HUES48 (cell line): Measurements from ENCODE around the gene BRIX1.

Source experiments
- H3K27ac ChIP-seq: one replicate; pipeline ENCODE4 v1.7.0; 2013; ENCODE audit warnings: low read depth, low read length, inconsistent platforms
- H3K27me3 ChIP-seq: 2 replicates; pipeline ENCODE4 v1.6.1; 2013; ENCODE audit warnings: mild to moderate bottlenecking, low read length; ENCODE audit not compliant: control insufficient read depth, insufficient read depth
- H3K36me3 ChIP-seq: 2 replicates; pipeline ENCODE4 v1.6.1; 2013; ENCODE audit warnings: low read length; ENCODE audit not compliant: control insufficient read depth, insufficient read depth
- H3K4me1 ChIP-seq: 2 replicates; pipeline ENCODE4 v1.6.1; 2013; ENCODE audit warnings: mild to moderate bottlenecking, low read length; ENCODE audit not compliant: control insufficient read depth, insufficient read depth
- H3K4me3 ChIP-seq: 2 replicates; pipeline ENCODE4 v1.5.1; 2013; ENCODE audit warnings: mild to moderate bottlenecking, low read depth, low read length
- H3K9ac ChIP-seq: 2 replicates; pipeline ENCODE4 v1.6.1; 2013; ENCODE audit warnings: mild to moderate bottlenecking, low read depth, low read length, moderate library complexity
- H3K9me3 ChIP-seq: 2 replicates; pipeline ENCODE4 v1.6.1; 2013; ENCODE audit warnings: low read length; ENCODE audit not compliant: control insufficient read depth, insufficient read depth

Gene BRIX1

DNA sequence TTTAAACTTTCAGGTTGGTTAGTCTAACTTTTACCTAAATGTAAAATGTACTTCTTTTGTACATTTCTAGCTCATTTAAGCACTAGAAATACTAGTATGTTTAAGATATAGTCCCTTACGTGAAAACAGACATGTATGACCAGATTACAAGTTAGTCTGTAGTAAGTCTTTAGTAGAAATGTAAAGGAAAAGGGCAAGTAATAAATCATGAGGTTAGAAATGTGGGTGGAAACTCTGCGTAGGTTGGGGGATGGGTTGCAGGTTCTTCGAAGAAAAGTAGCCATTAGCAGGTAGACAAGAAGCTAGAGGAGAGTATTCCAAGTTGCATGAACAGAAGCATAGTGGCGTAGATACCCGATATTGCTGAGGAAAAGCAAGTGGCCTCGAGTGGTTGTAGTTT lies 23.1 kb upstream of the BRIX1 start:
- Histone ChIP-seq H3K9me3 (no peaks in the 10 kb centered on the region), H3K9ac (no peak overlapping the region), H3K27ac (no peak overlapping the region), H3K27me3 (no peaks in the 10 kb centered on the region), H3K4me1 (no peaks in the 10 kb centered on the region), H3K4me3 (no peak overlapping the region), H3K36me3 (no peaks in the 10 kb centered on the region)

DNA sequence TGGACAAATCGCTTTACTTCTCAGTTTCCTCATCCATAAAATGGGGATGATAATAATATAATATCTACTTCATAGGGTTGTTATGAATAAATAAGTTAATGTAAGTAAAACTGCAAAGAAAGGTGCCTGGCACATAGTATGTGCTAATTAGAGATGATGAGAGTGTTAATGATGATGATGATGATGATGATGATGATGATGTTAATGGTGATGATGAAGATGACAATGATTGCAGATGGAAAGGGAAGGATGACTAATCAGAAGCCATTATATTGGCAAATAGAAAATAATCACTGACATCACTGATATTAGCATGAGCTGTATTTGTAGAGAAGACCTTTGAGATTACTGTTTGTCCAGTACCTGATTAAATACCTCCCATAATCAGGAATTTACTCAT lies 20.8 kb upstream of the BRIX1 start:
- H3K27me3 ChIP-seq = no peaks in the 10 kb centered on the region
- no peak overlapping the region for H3K9ac ChIP-seq
- H3K9me3 ChIP-seq = no peaks in the 10 kb centered on the region
- H3K36me3 ChIP-seq = no peaks in the 10 kb centered on the region
- H3K4me1 ChIP-seq = no peaks in the 10 kb centered on the region
- no peak overlapping the region for H3K4me3 ChIP-seq
- H3K27ac ChIP-seq = no peak overlapping the region

DNA sequence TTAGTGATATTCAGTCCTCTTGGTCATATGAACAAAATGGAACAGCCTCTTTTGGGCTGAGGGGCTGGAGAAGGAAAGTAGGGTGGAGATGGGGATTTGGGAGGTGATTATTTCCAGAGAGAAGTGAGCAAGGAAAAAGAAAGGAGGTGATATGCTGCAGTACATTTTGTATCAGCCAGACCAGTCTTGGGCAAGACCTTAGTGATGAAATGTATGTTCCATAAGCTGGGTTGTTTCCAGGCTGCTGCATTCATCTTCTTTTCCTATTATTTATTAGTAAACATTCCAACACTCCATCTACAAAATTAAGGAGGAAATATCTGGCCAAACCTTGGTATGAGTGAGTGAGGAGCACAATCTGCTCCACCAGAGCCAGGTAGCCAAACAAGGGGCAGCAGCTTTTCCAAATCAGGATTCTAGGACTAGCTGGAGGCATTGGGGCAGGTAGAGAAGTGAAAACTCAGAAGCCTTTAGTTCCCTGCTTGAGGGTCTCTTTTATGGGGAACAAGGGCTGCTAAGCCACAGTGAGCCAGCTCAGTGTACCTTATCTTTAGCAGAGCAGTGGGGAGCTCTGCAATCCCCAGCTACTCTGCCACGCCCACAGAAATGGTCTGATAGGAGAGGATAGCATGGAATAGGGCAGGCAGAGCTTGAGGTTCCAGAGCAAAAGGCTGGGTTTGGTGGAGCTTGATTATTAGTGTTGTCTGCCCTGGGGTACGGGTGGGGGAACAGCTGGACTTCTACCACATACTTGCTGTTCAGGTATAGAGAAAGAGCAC lies 19.7 kb upstream of the BRIX1 start:
- no peak overlapping the region for H3K9ac ChIP-seq
- no peaks in the 10 kb centered on the region for H3K27me3 ChIP-seq

DNA sequence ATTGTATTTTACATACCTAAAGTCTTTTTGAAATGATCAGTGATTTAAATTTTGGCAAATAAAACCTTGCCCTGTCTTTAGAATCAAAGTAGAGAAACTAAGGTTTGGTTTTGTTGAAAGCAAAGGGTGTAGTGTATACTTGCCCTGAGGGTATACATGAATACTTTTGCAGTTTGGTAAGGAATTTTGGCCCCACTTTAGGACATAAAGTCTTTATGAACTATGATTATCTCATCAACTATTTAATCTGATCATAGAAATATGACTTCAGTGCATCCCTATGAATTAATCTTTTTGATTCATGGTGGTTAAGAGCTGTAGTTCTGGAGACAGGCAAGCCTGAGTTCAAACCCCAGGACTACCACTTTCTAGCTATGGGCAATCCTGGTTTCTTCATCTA lies 17.9 kb upstream of the BRIX1 start:
- H3K9ac ChIP-seq = no peak overlapping the region
- H3K4me3 ChIP-seq = no peak overlapping the region
- H3K9me3 ChIP-seq = no peaks in the 10 kb centered on the region
- H3K27me3 ChIP-seq = no peaks in the 10 kb centered on the region
- H3K4me1 ChIP-seq = no peaks in the 10 kb centered on the region
- H3K27ac ChIP-seq = no peak overlapping the region
- H3K36me3 ChIP-seq = 0 out of 2 replicates have a peak, but pooled peaks cover 2% of the 10 kb centered on the region

More for the DNA sequence above, 19.7 kb upstream of the BRIX1 start:
- no peak overlapping the region for H3K27ac ChIP-seq
- H3K4me3 ChIP-seq = no peak overlapping the region
- no peaks in the 10 kb centered on the region for H3K9me3 ChIP-seq
- no peaks in the 10 kb centered on the region for H3K36me3 ChIP-seq
- no peaks in the 10 kb centered on the region for H3K4me1 ChIP-seq

DNA sequence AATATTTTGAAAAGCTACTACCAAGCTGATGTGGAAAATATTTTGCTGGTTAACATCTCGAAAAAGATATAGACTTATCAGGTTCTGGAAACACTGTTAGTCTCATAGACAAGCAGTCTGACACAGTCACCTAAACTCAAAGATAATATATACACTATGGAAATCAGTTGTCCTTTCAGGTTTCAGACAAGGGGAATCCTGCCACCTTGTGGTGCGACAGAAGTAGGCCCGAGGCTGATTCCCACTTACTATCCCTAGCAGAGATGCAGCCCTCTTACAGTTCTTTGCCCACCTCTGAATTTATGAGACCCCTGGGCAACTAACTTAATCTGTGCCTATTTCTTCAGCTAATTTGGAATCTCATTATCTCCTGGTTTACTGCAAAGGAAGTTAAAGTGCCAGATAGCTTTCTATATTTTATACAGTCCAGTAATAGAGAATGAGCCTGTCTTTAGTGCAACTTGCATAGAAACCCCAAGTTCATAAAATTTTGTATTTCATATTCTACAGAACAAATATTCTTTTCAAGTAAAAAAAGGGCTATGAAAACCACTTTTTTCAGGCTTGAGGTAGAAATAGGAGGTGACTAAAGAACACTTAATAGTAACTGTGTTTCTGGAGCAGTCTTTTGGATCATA lies 17.1 kb upstream of the BRIX1 start:
- Histone ChIP-seq H3K27me3 (no peaks in the 10 kb centered on the region), H3K4me1 (no peaks in the 10 kb centered on the region), H3K36me3 (peaks cover 4% of the 10 kb centered on the region), H3K4me3 (no peak overlapping the region), H3K27ac (peak overlapping the region; percentile 24), H3K9me3 (no peaks in the 10 kb centered on the region), H3K9ac (no peak overlapping the region)

DNA sequence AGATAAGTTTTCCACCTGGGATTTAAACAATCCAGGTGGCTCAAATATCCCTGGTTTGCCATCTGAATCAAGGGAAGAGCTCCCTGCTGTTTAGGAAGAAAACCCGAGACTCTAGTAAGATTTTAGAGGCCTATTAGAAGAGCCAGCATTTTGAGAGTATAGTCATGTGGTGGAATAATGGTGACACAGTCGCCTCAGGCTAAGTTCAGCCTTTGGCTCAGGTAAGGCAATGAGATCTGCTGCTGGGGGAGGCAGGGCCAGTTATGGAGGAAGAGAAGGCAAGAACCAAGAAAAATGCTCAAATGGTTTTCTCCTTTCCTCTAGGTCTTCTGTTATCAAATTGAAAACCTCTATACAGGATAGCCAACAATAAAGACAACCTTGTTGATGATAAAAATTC lies 16.4 kb upstream of the BRIX1 start:
- H3K9ac ChIP-seq = no peak overlapping the region
- H3K27ac ChIP-seq = peak overlapping the region; percentile 24
- H3K27me3 ChIP-seq = no peaks in the 10 kb centered on the region
- H3K36me3 ChIP-seq = peaks cover 7% of the 10 kb centered on the region
- H3K4me3 ChIP-seq = no peak overlapping the region
- no peaks in the 10 kb centered on the region for H3K9me3 ChIP-seq
- no peaks in the 10 kb centered on the region for H3K4me1 ChIP-seq

DNA sequence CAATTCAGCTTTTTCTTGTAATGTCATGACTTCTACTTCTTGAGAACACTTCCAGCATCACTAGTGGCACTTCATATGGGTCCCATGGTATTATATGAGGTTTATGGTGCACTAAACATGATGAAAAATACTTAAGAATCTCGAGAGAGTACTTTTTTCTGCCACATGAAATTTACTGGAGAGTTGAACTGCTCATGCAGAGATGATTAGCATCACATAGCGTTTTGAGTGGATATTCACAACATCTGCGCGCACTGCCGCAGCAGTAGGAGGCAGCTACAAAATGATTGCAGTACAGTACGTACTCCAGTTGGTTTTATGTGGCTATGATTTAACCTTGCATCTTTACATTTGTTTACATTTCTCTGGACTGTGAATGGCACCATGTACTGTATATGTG lies 14.9 kb upstream of the BRIX1 start:
- no peaks in the 10 kb centered on the region for H3K4me1 ChIP-seq
- no peaks in the 10 kb centered on the region for H3K9me3 ChIP-seq
- no peak overlapping the region for H3K27ac ChIP-seq
- no peak overlapping the region for H3K9ac ChIP-seq
- peaks cover 16% of the 10 kb centered on the region for H3K36me3 ChIP-seq
- H3K27me3 ChIP-seq = no peaks in the 10 kb centered on the region
- no peak overlapping the region for H3K4me3 ChIP-seq

DNA sequence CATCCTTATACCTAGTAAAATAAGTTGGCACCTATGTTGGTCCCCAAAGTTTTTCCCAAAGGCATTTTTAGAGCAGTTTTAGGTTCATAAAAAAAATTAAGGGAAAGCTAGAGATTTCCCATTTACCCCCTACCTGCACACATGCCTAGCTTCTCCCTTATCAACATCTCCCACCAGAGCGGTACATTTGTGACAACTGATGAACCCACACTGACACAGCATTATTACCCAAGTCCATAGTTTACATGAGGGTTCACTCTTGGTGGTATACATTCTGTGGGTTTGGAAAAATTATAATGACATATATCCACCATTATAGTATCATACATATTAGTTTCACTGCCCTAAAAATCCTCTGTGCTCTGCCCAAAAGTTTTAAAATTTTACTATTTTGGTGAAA lies 12.3 kb upstream of the BRIX1 start:
- Histone ChIP-seq H3K9me3 (no peaks in the 10 kb centered on the region), H3K4me1 (no peaks in the 10 kb centered on the region), H3K27ac (no peak overlapping the region), H3K27me3 (no peaks in the 10 kb centered on the region), H3K36me3 (peaks cover 33% of the 10 kb centered on the region), H3K4me3 (no peak overlapping the region), H3K9ac (no peak overlapping the region)

DNA sequence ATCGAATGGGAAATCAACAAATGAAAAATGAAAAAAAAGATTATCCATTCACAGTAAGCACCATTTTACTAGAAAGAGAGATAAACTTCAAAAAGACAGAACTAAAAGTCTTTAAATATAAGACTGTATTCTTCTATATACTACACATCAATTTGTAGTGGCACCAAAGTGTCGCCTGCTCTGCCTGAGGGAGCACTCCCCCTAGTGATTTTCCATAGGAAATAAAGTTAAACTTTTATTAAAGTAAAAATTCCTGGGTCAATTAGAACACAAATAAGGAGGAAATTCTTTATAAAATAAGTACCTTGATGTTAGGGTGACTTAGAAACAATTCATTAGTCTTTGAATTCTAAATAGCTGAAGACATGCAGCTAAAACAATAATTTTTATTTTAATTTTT lies 9.9 kb upstream of the BRIX1 start:
- Histone ChIP-seq H3K9ac (no peak overlapping the region), H3K27ac (no peak overlapping the region), H3K36me3 (peaks cover 54% of the 10 kb centered on the region), H3K9me3 (no peaks in the 10 kb centered on the region), H3K4me1 (no peaks in the 10 kb centered on the region), H3K27me3 (no peaks in the 10 kb centered on the region), H3K4me3 (no peak overlapping the region)

DNA sequence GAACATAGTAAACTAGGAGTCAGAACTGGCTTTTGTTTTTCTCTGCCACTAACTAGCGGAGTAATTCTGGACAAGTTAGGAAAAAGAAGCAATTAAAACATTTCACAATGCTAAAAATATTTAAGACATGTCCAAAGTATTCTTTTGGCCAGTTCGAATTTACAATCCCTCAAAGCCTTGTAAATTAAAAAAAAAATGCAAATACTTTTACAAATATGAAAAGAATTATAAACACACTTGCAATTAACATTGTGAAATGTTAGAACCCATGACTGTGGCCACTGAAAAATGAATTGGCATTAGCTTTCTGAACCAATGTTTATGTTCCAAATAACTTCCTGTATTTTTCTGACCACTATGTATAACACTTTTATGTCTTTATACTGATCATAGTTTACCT lies 2.4 kb upstream of the BRIX1 start:
- Histone ChIP-seq H3K9me3 (no peaks in the 10 kb centered on the region), H3K4me3 (no peak overlapping the region), H3K27me3 (no peaks in the 10 kb centered on the region), H3K27ac (no peak overlapping the region), H3K9ac (no peak overlapping the region), H3K4me1 (peaks cover 13% of the 10 kb centered on the region; the same call in 1 of the 2 replicates), H3K36me3 (peaks cover 57% of the 10 kb centered on the region)

DNA sequence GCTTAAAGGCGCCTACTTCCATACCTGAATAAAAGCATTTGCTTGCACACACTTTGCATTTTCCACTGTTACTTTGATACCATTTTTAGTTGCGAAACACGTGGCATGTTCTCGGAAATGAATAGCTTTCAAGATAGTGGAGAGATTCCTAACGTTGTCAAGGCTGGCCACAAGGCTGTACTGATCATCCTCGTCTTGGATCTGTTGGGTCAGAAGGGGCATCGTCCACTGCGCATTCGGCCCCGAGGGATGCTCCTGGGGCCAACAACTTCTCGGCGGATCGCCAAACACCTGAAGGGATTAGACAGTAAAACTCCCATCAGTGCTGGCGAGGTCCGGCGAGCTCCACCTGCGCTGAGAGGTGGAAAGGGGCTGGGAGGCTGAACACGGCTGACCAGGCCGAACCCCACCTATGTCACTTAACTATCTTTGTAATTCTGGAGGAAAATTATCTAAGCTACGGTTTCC lies 806 bp upstream of the BRIX1 start:
- Histone ChIP-seq H3K27ac (peak overlapping the region; percentile 98), H3K4me1 (peaks cover 13% of the 10 kb centered on the region; the same call in 1 of the 2 replicates), H3K4me3 (peak overlapping the region; percentile 99), H3K9me3 (no peaks in the 10 kb centered on the region), H3K27me3 (no peaks in the 10 kb centered on the region), H3K9ac (peak overlapping the region; percentile 99), H3K36me3 (peaks cover 58% of the 10 kb centered on the region)
